Stimulated activated CD8-positive, alpha-beta memory T cell treated with anti-CD3 and anti-CD28 coated beads, Interleukin-12 subunit alpha, Interleukin-12 subunit beta, amount 100 ng/mL, for 24 hours (primary cell): ENCODE data around the gene KCND3.

Experiments
- DNase-seq: peaks from one replicate; pipeline ENCODE4 v3.0.0-alpha.2; 2020; ENCODE audit errors: extremely low read depth

Gene KCND3

GRCh38 chr1:111880881-111881837 lies 108.3 kb downstream of the KCND3 start:
- DNase-seq: no peak

DNA sequence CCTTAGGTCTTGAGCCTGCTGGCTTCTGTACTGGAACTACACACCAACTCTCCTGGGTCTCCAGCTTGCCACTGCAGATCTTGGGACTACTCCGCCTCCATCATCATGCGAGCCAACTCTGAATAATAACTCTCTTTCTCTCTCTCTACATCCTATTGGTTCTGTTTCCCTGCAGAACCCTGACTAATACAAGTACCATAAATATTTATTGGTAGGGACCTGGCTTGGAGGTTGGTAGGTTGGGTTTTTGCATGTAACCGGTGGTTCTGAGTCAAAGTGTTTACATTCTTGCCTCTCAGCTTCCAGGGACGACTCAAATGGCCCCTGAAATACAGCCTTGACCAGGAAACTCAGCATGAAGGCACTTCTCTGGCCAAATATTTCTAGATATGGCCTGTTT lies 110.4 kb downstream of the KCND3 start:
- DNase-seq: no peak

DNA sequence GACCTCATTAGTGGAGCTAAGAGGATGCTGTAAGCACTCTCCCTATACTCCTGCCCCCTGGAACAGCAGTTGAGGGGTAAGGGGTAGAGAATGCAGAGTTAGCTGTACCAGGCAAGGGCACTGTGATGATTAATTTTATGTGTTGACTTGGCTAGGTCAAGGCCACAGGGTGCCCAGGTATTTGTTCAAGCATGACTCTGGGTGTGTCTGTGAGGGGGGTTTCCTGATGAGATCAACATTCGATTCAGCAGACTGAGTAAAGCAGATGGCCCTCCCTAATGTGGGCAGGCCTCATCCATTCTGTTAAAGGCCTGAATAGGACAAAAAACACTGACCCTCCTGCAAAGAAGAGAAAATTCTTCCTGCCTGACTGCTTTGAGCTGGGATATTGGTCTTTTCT lies 110.8 kb downstream of the KCND3 start:
- DNase-seq: no peak

GRCh38 chr1:111878091-111878490 lies 111.4 kb downstream of the KCND3 start:
- no peak for DNase-seq

GRCh38 chr1:111876631-111877030 lies 112.8 kb downstream of the KCND3 start:
- no peak for DNase-seq

DNA sequence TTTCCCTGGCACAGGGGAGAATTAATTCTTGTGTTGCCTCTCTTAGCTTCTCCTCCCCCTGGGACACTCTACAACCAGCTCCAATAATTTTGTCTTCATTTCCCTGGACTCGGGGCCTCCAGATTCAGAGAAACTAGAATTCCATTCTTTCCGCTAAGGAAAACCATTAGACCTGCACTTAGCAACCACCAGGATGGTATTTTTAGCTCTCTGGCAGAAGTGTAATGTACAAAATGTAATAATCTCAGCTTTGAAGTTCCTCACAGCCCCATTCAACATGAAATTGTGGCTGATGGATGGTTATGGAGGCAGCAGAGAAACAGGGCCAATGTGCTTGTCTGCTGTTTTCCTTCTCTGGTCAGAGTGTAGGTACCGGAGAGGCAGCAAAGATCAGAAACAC lies 113.8 kb downstream of the KCND3 start:
- no peak for DNase-seq

- DNase-seq: no peak
These were observed 115.9 kb downstream of the KCND3 start for GRCh38 chr1:111873460-111874030.

DNA sequence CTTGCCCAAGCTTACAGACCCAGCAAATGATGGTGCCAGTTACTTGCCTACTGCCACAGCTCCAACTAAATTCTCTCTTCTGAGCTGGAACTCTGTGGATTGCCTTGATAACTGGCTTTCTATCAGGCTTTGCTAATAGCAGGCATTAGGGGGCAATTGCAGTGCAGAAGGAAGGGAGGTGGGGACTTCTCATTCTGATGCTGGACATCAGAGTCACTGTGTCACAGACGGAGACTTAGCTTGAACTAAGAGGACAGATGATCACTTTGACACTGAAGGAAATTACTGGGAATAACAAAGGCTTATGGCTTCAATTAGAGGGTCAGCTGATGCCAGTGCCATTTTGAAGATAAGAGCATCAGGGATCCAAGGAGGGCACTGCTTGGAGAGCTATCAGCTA lies 119.3 kb downstream of the KCND3 start:
- DNase-seq: no peak

GRCh38 chr1:111867868-111868440 lies 121.5 kb downstream of the KCND3 start:
- DNase-seq: no peak

GRCh38 chr1:111864862-111865261 lies 124.6 kb downstream of the KCND3 start:
- DNase-seq: no peak

- no peak for DNase-seq
These were observed 126.1 kb downstream of the KCND3 start for GRCh38 chr1:111863401-111863800.

- no peak for DNase-seq
These were observed 126.9 kb downstream of the KCND3 start for GRCh38 chr1:111862599-111862998.

DNA sequence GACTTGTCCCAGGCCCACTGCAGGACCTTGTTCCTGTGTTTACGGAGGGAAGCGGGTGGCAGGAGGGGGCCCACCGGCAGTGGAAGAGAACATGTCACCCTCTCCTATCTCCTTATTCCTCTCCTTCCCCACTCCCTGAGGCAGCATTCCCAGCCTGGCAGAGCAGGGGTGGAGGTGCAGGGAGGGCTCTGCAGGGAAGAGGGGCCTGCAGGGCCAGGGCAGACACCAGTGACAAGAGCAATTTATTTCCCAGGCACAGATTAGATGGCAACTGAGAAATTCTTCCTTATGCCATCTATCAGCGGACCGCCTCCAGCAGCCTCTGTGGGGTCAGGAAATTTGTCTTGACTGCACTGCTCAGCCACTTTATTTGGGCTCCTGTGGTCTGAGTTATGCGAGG lies 127.9 kb downstream of the KCND3 start:
- DNase-seq: no peak

DNA sequence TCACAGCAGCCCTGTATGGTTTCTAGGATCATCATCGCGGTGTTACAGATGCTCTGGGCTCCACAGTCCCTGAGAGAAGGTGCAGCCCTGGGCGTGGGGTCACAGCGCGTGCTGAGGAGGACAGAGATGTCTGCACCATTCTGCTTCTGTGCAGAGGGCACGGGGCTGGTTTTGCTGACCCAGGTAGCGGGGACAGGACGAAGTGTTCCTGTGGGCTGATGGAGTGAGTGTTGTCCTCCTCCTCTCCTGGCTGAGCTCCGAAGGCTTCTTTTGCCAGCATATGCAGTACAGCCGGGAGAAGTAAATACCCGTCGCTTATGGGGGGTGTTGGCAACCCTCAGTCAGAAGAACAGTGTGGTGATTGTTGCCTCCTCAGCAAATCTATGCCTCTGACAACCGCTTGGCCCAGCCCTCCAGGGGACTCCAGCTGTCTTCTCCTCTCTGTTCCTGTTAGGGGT lies 132.2 kb downstream of the KCND3 start:
- DNase-seq: no peak

DNA sequence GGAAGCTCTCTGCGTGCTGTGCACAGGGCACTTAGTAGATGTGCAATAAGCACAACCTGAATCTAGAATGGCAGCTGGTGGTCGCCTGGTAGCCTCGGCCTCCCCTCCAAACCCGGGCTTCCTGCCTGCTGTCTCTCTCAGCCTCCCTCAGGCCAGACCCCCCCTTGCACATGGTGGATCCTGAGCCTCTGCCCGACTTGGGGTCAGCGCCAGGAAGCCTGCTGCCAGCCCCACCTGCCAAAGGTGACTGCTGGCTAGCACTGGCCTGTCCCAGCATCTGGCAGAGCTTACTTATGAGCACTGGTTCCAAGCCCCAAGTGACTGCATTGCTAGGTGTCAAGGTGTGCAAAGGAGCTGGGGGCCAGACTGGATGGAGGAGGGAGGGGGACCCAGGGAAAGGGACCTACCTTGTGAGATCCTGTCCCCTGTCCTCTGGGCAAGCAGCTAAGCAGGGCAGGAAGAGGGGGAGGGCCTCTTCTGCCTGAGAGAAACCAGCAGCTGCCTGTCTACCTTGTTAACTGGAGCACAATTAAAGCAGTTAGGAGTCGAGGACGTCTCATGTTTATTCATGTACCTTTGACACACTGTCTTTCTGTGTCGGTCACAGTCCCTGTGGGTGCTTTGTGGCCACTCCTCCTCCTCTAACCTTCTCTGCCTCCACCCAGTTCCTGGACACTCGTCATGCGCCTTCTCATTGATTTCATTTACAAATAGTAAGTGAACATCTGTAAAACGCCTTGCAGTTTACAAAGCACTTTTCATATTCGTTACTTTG lies 132.9 kb downstream of the KCND3 start:
- DNase-seq: no peak

GRCh38 chr1:111855260-111855659 lies 134.2 kb downstream of the KCND3 start:
- DNase-seq: no peak

- DNase-seq: no peak
These were observed 137.2 kb downstream of the KCND3 start for GRCh38 chr1:111852261-111852721.

DNA sequence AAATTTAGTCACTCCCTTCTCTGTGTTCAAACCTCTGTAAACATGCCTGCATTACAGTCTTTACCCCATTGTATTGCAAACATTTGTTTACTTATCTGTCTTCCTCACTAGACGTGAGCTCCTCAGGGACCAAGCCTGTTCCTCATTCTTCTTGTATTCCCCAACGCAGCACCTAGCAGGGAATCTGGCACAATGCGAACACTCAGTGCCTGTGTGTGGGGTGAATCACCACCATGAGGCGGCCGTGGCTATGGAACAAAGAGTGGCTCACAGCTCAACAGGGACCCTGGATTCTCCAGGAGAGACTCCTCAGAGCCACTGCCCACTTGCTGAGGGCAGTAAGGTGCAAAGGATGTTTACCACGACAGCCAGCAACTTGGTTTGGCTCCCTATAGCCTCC lies 137.9 kb downstream of the KCND3 start:
- no peak for DNase-seq

- no peak for DNase-seq
These were observed 139.4 kb downstream of the KCND3 start for GRCh38 chr1:111850109-111850508.

DNA sequence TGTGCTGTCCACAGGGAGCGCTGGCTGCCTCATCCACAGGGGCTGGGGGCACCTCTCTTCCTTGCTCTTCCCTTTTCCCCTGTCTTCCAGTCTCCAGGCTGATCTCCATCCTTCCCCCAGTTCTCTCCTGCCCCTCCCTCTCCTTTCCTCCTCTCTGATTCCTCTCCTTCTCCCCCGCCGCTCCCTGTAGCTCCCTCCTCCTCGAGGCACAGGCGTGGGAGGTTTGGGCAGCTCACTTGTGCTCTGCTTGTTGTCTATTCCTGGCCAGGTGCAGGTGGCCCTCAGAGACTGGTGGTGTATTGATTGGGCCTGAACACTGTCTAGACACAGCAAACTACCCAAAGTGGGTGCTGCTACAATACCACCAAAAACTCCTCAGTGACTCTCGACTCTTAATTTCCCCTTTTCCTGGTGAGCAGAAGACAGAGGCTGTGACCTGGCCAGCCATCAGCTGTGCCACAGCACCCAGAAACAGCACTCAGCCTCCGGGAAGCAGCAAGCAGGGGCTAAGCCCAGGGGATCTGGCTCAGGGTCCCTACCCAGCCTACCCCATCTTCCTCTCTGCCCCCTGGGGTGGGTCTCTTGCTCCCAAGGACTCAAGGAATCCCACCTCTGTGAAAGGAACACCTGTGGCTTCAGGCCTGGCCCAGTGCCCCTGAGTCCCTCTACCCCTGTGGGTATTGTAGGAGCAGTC lies 140.5 kb downstream of the KCND3 start:
- no peak for DNase-seq

DNA sequence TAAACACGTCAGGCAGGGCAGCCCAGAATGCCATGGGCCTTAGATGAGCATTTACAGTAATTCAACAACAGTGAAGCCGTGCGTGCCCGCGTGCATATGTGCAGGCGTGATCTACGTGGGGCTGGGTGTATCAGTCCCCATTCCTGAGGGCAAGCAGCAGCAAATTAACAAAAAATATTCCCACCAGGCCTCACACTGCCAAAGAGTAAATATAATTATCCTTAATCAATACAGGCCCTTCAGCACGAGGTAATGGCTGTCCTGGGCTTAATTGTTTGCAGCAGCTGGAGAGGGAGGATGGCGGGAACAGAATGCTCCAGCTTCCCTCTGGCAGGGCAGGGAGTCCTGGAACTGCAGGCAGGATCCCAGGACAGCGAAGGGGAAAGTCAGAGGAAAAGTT lies 142.0 kb downstream of the KCND3 start:
- DNase-seq: no peak
